T-helper 1 cell (primary cell): Measurements from ENCODE around the gene CDCA5.

Experiments
- DNase-seq, 5 donors: peaks; one replicate each; pipeline ENCODE4 v3.0.0-alpha.2; 2012 to 2020
- total RNA-seq, 4 donors: gene quantifications; one replicate each; lab custom pipeline; 2026; lab: John Stamatoyannopoulos, UW

CDCA5 gene, protein sequence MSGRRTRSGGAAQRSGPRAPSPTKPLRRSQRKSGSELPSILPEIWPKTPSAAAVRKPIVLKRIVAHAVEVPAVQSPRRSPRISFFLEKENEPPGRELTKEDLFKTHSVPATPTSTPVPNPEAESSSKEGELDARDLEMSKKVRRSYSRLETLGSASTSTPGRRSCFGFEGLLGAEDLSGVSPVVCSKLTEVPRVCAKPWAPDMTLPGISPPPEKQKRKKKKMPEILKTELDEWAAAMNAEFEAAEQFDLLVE
- 1.3 to 2.4 (median 2.0) reads per million in 4 donors for total RNA-seq

DNA sequence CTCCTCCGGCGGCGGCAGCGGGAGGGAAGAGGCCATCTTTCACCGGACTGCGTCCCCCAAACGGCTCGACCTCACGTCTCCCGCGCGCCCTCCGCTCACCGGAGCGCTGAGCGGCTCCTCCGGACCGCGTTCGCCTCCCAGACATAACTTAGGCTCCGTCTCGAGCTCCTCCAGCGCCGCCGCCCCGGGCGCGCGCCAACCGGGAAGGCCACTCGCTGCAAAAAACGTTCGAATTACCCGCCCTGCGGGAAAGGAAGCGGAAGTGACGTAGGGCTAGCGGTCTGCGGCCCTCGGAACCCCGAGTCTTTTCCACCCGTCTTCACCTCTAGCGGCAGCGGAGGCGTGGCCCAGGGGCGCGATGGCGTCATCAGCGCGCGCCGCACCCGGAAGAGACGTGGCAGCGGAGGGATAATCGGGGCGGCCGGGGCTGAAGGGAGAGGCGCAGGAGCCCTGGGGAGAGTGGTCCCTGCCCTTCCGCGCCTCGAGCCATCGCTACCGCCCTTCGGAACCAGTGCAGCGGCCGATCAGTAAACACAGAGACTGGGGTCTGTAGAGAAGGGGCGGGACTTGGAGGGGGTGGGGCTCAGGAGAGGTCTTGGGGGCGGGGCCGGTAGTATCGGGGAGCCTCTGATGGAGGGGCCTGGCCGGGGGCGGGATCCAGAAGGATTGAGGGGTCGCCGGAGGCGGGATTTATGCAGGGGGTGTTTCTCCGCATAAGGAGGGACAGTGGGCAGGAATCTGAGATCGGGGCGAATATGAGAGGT is at the start of gene CDCA5, which contains the start of gene ZFPL1:
Gene CDCA5, minus strand, starts transcription at position 207 of the 764 bp plus-strand sequence. Its CDS starts 62 bp downstream, at position 145.
Gene ZFPL1, plus strand, starts transcription at position 389 of the 764 bp plus-strand sequence. CDS start 477 bp downstream, outside the sequence.
- DNase-seq: peak; percentile 87 to 97 (median 93)

DNA sequence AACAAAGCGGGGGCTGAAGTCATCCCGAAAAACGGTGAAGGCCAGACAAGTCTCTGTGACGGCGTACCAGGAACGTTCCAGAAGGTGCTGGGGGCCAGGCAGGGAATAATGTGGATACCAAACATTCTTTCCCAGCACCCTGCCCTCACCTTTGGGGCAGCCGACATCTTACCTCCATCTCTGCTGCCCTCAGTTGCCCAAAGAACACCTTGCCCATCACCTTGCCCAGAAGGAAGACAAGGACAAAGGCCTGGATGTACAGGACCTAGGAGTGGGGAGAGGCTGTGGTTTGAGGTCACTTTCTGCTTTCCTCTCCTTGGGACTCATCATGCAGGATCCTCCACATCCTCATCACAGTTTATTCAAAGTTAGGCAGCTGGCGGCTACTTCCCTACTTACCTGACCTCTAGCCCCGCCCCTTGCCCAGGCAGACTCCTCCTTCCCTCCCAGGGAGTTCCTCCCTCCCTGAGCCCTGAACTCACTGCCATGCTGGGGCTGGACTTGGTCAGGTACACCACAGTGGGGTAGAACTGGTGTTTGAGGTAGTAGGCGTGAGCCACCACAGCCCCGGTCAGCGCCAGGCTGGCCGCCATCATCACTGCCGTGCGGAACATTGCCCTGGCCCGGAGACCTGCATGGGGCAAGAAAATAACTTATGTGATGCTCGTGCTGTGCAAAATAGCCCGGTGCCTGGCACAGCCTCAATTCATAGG is 49.3 kb upstream of the CDCA5 start:
- DNase-seq: peak in 3 of 5 donors; percentile 38 to 43 (median 41)

DNA sequence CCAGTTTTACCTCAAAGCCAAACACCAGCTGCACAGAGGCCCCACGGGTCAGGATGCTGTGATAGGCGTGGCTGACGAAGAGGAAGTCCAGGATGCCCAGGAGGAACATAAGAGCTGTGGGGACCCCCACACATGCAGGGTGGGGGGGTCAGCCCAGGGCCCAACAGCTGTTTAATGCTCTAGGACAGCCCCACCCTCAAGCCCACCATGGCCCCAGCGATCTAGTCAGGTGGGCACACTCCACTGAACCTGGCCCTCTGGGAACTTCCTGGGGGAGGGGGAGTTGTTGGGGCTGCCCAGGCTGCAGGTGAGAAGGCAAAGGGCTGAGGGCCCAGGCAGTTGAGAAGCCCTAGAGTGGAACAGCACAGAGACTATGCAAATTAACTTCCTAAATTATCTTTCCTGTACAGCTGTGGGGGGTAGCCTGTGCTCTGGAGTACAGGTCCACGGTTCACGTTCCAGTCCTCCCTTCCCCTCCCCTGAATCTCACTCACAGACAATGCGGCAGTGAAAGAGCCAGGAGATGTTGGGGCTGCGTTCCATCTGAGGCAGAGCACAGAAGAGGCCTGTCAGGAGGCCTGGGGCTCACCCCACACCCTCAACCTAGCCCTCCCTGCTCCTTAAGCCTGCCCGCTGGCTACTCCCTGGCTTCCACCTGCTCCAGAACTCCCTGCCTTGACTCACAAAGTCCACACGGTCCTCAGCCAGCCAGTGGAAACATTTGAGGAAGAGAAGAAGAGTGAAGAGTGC is 48.6 kb upstream of the CDCA5 start:
- DNase-seq: no peak

DNA sequence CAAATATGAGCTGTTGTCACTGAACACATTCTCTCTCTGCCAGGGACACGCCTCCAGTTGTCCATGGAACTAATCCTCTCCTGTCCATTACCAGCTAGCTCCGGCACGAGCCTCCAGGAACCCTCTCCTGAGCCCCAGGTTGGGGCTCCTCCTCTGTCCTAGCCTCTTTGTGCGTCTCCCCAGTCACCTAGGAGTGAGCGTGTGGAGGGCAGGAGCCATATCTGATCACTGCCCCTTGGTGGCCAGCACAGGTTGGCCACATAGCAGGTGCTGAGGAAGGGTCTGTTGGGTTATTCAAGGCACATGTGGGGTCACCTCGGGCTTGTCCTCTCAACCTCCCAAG is 48.0 kb upstream of the CDCA5 start:
- DNase-seq: no peak

DNA sequence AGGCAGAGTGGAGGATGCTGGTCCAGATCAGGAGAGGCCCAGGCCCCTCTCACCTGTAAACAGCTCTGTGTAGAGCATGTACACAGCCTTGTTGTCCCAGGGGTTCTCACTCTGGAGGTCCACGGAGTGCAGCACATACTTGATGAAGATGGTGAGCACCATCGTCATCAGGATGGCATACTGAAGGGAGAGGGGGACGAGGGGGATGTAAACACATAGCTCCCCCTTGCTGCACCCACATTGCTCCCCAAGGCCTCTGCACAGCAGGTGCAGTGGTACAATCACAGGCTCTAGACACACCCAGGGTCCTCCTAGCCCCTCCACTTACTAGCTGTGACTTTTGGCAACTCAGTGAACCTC is 47.6 kb upstream of the CDCA5 start:
- DNase-seq: no peak

DNA sequence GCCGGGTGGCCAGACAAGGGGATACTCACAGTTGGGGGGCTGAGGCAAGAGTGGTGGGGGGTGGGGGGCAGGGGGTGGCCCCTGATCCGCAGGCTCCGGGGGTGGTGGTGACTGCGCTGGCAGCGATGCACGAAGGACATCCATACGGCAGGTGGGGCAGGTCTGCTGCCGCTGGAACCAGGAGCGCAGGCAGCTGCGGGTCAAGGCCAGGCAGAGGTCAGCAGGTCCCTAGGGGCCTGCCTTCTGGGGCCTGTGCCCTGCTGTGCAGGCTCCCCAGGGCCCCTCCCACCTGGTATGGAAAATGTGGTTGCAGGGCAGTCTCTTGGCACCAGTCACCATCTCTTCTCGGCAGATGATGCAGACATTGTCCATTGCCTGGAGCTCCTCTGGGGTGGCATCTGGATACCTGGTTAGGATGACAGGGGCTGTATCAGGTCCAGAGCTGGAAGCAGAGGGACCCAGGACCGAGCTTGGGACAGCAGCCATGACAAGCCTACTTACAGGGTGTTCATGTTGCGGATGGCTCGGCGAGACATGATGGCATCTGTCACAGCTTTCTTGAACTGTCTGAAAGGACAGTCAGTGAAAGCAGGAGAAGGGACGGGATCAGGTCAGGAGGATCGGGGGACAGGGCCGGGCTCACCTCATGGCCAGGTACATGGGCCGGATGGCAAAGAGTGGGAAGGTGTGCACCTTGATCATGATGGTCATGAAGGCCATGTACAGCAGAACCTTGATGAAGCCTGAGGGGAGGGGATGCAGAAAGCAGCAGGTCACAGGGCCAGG is 47.0 kb upstream of the CDCA5 start:
- no peak for DNase-seq

DNA sequence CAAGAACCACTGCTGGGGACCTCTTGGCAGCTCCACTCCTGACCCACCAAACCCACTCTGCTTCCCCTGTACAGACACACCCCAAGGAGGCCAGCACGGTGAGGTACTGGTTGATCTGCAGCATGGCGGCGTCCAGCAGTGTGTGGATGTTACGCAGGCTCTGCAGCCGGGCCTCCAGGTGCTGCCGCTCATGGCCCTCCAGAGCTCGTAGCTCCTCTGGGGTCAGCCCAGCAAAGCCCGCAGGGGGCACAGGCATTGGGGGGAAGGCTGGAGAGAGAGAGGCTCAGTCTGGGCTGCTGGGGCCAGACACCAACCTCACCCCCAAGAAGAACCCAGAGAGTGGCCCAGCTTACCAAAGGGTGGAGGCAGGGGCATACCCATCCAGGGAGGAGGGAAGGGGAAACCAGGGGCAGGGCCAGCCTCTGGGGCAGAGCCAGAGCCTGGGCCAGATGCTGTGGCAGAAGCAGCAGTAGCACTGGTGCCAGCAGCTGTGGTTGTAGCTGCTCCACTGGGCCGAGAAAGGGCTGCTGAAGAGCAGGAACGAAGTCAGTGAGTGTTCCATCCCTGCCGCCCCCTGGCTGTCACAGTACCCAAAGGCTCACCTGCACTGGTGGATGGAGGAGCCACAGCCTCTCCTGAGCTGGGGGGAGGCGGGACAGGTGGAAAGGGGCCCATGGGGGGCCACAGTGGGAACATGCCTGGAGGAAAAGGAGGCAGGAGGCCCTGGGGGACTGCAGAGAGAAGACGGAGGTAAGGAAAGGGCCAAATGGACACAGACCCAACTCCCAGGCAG is 46.0 kb upstream of the CDCA5 start:
- no peak for DNase-seq

DNA sequence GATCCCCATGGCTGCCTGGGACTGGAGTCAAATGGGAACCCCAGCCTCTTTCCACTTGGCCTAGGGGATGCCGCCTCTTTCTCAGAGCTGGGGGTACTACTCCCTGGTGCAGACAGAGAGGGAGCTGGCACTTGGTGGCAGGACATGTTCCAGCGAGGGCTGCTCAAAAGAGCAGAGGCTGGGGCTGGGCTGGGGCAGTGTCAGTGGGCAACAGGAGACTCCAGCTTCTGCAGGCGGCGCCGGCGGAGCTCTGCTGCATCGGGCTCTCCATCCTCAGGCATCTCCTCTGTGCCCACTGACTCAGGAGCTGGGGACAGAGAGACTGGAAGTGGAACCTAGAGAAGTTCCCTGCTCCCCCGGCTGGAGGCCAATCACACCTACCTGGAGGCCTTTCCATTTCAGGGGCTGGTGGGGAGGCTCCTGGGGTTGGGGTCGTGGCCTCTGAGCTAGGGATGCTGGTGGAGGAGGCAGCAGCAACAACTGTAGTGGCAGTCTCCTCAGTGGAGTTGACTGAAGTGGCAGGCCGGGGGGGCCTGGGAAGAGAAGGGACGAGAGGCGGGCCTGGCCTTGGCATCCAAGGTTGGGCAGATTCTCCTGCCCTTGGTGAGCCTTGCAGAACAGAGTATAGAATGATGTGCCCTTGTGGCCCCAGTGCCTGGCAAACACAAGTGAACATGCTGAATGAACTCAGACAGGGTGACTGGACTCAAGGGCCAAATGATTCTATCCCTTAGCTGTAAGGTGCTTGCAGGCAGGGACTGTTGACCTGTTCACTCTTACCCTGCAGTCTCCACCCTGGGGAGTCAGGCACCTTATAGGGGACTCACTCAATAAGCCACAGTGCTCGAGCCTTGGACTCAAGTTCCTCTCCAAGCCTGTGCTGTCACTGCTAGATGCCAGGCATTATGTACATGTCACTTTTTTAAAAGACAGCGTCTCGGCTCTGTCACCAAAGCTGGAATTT is 44.6 kb upstream of the CDCA5 start:
- DNase-seq: no peak

DNA sequence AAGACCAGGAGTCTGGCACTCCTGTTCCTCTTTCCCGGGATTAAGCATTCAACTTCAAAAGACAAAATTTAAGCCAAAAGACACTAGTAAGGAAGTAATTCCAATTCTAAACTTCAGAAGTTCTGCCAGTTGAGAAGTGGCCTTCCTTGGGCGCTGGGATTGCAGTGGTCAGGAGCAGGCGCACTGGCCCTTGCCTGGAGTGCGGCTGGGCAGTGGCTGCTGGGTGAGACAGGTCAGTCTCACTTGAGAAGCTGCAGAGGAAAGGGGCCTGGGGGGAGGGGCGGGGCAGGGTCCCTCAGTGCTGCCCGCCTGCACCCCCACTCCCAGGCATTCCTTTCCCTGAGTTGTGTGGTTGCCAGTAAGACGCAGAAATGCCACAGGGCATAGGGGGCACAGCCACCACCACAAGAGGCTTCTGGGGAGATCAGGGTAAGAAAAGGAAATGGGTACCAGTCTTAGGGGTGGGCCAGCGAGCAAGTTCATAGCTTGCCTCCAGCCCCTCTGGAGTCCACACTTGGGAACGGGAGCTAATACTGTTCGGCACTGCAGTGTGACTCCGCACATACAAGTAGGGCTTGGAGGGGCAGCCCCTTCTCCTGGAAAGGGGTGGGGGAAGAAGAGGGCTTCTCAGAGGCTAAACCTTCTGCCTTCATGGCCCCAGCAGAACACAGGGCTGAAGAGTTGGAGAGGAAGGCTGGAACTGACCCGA is 43.8 kb upstream of the CDCA5 start:
- no peak for DNase-seq

DNA sequence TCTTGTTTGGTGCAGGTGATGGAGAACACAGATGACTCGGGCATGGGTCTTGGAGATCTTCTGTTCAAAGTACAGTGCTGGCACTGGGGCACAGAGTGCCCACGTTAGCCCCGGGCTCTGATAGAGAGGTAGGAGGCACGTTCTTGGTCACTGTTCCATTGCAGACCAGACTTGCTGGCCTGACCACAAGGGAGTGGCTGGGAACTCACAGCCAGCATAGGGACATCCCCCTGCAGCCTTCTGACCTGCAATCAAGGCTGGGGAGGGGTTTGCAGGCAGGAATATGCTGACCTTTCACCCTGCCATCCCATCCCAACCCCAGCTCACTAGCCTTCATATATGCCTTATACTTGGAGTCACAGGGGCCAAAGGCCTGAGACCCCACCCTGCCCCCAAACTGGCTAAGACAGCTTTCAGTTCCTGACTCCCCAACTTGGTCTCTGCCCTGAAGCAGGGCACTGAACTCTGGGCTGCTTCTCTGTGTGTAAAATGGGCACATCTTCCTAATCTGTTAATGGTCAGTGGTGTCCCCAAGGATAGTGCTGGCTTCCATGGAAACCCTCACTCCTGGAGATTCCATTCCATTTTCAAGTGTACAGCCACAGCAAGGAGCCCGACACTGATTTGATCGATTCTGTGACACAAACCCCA is 42.9 kb upstream of the CDCA5 start:
- no peak for DNase-seq

DNA sequence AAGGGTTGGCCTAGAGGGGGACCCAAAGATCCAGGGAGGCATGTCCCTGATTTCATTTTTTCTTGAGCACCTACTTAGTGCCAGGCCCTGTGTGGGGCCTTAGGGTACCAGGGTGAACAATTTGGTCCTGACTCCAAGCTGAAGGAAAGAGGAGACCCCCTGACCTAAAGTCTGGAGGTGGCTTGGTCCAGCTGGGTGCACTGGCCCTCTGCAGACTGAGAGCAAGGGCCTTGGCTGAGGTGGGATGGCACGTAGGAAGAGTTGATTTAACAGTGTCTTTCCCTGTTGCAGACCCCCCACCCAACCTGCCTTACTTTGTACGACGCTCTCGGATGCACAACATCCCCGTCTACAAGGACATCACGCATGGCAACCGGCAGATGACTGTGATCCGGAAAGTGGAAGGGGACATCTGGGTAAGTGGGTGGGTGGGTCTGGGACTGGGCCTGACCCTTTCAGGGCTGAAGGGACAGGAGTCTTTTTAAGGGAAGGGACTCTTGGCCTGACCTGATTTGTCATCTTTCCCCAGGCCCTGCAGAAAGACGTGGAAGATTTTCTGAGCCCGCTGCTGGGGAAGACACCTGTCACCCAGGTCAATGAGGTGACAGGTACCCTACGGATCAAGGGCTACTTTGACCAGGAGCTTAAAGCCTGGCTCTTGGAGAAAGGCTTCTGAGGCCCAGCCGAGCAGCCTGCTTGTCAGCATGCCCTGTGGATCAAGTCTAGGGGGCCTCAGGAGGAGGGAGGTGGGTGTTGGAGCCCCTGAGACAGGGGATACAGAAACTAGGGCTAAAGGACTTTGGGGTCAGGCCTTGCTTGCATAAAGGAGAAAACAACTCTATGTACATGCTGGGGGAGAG is 41.6 kb upstream of the CDCA5 start:
- no peak for DNase-seq

DNA sequence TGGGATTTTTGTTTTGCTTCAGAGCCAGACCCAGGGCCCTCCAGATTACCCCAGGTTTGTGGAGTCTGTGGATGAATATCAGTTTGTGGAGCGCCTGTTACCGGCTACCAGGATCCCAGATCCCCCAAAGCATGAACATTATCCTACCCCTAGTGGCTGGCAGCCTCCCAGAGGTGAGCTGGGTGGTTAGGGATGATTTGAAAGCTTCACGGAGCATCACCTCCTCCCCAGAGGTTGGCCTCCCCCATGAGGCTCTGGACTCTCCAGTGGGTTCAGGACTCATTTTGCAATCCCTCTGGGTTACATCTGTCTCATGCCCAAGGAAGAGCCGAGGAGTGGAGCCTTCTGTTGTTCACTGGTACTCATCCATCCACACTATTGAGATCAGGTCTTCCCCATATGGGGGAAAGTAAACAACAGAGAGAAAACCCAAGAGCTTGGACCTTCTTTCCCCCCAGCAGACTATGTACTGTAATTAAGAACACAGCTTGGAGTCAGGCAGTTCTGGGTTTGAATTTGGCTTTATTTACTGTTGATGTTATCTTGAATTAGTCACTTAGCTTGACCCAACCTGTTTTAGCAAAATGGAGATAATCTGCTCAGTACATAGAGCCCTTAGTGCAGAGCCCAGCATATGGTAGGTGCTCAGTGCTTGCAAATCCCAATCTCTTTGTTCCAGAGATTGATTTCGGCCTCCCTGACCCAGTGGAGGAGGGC is 40.8 kb upstream of the CDCA5 start:
- DNase-seq: no peak

DNA sequence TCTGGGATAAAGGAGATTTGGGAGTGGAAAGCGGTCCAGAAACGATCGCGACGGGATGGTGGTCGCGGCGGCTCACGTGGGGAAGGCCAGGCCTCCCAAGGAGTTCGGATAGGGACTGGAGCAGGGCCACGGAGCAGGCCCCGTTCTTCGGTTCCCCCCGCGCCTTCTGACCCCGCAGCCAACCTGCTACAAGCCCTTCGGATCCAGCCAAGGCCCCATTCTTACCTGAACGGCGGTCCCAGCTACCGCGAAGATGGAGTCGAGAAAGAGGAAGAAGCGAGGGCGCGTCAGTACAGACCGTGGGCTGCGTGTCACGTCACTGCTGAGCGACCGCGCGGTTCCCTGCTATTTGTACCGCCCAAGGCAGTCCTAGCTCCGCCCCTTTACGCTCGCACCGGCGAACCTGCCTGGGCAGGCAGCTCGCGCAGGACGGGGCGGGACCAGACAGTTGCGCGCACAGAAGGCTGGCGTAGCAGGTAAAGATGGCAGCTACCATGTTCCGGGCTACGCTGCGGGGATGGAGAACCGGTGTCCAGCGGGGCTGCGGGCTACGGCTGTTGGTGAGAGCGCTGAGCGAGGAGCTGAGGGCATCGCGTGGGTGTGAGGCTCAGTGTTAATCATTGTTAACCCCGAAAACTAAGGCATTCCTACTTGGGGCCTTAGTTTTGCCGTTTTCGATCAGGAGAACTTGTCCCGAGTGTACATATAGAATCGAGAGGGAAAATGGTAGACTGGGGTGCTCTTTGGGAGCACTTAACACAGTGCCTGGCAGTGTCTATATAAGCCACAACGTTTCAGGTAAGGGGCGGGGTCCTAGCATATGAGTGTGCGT is 38.2 kb upstream of the CDCA5 start, which contains the start of the genes FAU and MRPL49:
Gene FAU, minus strand, starts transcription at position 270 of the 832 bp plus-strand sequence. CDS start 321 bp downstream, outside the sequence.
Gene MRPL49, plus strand, starts transcription at position 457 of the 832 bp plus-strand sequence. Its CDS starts 26 bp downstream, at position 483.
- DNase-seq: peak; percentile 98 to 99 (median 99)

DNA sequence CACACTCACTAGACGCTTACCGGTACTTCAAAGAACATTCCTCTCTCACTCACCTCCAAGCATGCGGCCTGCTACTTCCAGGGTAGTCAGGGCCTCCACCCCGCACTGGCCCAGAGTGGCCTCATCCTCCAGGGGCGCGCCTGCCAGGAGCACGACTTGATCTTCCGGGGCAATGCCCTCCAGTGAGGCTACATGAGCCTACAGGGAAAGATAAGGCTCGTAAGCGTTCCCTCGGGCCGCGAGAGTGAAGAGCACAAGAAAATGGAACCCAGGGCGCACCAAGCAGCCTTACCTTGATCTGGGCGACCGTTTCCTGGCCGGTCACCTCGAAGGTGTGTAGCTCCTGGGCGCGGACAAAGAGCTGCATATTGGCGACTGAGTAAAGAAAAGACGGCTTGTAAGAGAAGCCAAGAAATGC is 37.6 kb upstream of the CDCA5 start:
- DNase-seq: peak in 1 of 5 donors; percentile 36

DNA sequence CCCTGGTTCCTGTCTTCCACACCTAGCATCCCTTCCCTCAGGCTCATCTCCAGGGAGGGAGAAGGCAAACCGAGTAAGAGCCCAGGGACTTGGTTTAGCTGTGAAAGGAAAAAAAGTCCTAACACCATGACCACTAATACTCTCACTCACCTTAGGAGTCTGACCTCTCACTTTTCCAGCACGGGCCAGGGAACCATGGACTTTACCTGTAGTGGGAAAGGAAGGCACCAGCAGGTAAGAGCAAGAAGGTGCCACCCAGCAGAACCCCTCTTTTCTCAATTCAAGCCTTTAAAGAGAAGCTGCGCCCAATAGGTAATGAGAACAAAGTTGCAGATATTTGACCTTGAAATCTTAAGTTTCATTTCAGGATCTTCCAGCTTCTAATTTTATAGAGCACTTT is 37.0 kb upstream of the CDCA5 start:
- no peak for DNase-seq

DNA sequence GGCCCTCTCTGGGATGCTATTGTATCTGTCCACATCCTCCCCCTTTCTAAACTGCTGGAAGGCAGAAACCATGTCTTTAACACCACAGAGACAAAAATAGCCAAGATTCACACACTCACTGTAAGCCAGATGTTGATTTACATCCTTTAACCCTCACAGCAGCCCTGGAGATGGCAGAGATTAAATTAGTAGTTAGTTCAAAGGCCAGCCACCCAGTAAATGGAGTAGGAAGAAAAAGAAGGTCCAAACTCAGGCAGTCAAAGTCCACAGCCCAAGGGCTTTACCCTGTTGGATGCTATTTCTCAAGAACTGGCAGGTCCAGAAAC is 35.8 kb upstream of the CDCA5 start:
- no peak for DNase-seq
